CD14-positive monocyte (primary cell): ENCODE results near the gene APOA1. TPM values are rescaled to one million over a fixed set of nuclear protein-coding genes. Genes with fewer than 3 reads are reported as not detected.

Experiments
- DNase-seq, 3 donors: peaks; one replicate each; pipeline ENCODE4 v3.0.0-alpha.2; 2011 to 2022
- H2AFZ ChIP-seq: 2 replicates; pipeline ENCODE4 v1.6.0; 2012; ENCODE audit warnings: mild to moderate bottlenecking, low read depth, low read length, inconsistent platforms; ENCODE audit not compliant: insufficient read depth, poor library complexity, severe bottlenecking
- H3K27ac ChIP-seq, 2 donors: 1 replicate in 1 of 2; 2 replicates in 1 of 2; pipeline ENCODE4 v1.5.1; 2012 to 2013; ENCODE audit warnings: low read length in 2 of 2, control low read depth in 1 of 2, inconsistent platforms in 1 of 2, low read depth in 1 of 2, mild to moderate bottlenecking in 1 of 2
- H3K27me3 ChIP-seq, 2 donors: one replicate each; pipeline versions ENCODE4 v1.6.0 to v1.6.1; 2011 to 2013; ENCODE audit warnings: low read length in 2 of 2; ENCODE audit not compliant: control insufficient read depth in 2 of 2, insufficient read depth in 2 of 2
- H3K36me3 ChIP-seq, 2 donors: replicated peaks in 1 of 2; 1 replicate in 1 of 2; 2 replicates in 1 of 2; pipeline versions ENCODE4 v1.5.1 to v1.6.1; 2012 to 2013; ENCODE audit warnings: low read length in 2 of 2, control low read depth in 1 of 2, inconsistent platforms in 1 of 2, mild to moderate bottlenecking in 1 of 2; ENCODE audit not compliant: insufficient read depth in 2 of 2, control insufficient read depth in 1 of 2
- H3K4me1 ChIP-seq, 2 donors: 1 replicate in 1 of 2; 2 replicates in 1 of 2; pipeline versions ENCODE4 v1.5.1 to v1.6.1; 2012 to 2013; ENCODE audit warnings: low read length in 2 of 2, control low read depth in 1 of 2, inconsistent platforms in 1 of 2, mild to moderate bottlenecking in 1 of 2, moderate library complexity in 1 of 2; ENCODE audit not compliant: insufficient read depth in 2 of 2, control insufficient read depth in 1 of 2
- H3K4me2 ChIP-seq: replicated peaks from 2 replicates; pipeline ENCODE3; 2012; ENCODE audit warnings: low read length, moderate library complexity, mild to moderate bottlenecking; ENCODE audit not compliant: poor library complexity, severe bottlenecking; ENCODE audit errors: extremely low read depth
- H3K4me3 ChIP-seq, 3 experiments: fragments of 200-600 bp in 1 of 3; sonication (generic) in 1 of 3; replicated peaks in 1 of 3; 1 replicate in 2 of 3; 2 replicates in 1 of 3; pipeline ENCODE4 v1.5.1; 2011 to 2013; ENCODE audit warnings: low read length in 3 of 3, mild to moderate bottlenecking in 3 of 3, control low read depth in 2 of 3, low read depth in 2 of 3, inconsistent platforms in 1 of 3, moderate library complexity in 1 of 3
- H3K79me2 ChIP-seq: 2 replicates; pipeline ENCODE4 v1.6.0; 2012; ENCODE audit warnings: mild to moderate bottlenecking, control low read depth, inconsistent platforms, low read length, moderate library complexity; ENCODE audit not compliant: insufficient read depth
- H3K9ac ChIP-seq: 2 replicates; pipeline ENCODE4 v1.6.0; 2017; ENCODE audit warnings: low read length, mild to moderate bottlenecking; ENCODE audit not compliant: insufficient read depth, poor library complexity, severe bottlenecking
- H3K9me3 ChIP-seq, 2 donors: replicated peaks in 1 of 2; 1 replicate in 1 of 2; 2 replicates in 1 of 2; pipeline versions ENCODE4 v1.5.1 to v1.6.1; 2012 to 2013; ENCODE audit warnings: low read length in 2 of 2, control low read depth in 1 of 2; ENCODE audit not compliant: control insufficient read depth in 1 of 2, insufficient read depth in 1 of 2
- H4K20me1 ChIP-seq: 2 replicates; pipeline ENCODE4 v1.6.0; 2012; ENCODE audit warnings: mild to moderate bottlenecking, low read length, control low read depth, moderate library complexity; ENCODE audit not compliant: insufficient read depth
- H3K27ac Mint-ChIP-seq, 7 donors: one replicate each; pipeline ENCODE4 v1.8.0; 2020; ENCODE audit warnings: mild to moderate bottlenecking in 7 of 7, mixed read lengths in 7 of 7, moderate library complexity in 6 of 7, inconsistent platforms in 2 of 7
- H3K27me3 Mint-ChIP-seq, 3 donors: one replicate each; pipeline ENCODE4 v1.8.0; 2021 to 2022; ENCODE audit warnings: low read depth in 3 of 3, mild to moderate bottlenecking in 3 of 3, mixed read lengths in 3 of 3, moderate library complexity in 3 of 3, inconsistent platforms in 1 of 3
- H3K36me3 Mint-ChIP-seq, 2 donors: one replicate each; pipeline ENCODE4 v1.8.0; 2020; ENCODE audit warnings: mixed read lengths in 2 of 2, inconsistent platforms in 1 of 2, mild to moderate bottlenecking in 1 of 2
- H3K4me1 Mint-ChIP-seq: one replicate; pipeline ENCODE4 v1.8.0; 2020; ENCODE audit warnings: mild to moderate bottlenecking, mixed read lengths
- H3K4me3 Mint-ChIP-seq, 2 donors: one replicate each; pipeline ENCODE4 v1.8.0; 2020; ENCODE audit warnings: mild to moderate bottlenecking in 2 of 2, mixed read lengths in 2 of 2, moderate library complexity in 1 of 2
- H3K9me3 Mint-ChIP-seq, 7 donors: one replicate each; pipeline ENCODE4 v1.8.0; 2020 to 2022; ENCODE audit warnings: mixed read lengths in 7 of 7, mild to moderate bottlenecking in 6 of 7, moderate library complexity in 6 of 7, inconsistent platforms in 2 of 7
- CTCF ChIP-seq: fragments of 200-600 bp; IDR thresholded peaks from one replicate; pipeline ENCODE4 v1.8.0; 2022; ENCODE audit warnings: antibody characterized with exemption, mild to moderate bottlenecking
- WGBS: methylation state at CpG from one replicate; pipeline ENCODE4 v1.1.5; 2013; ENCODE audit warnings: missing lambda C conversion rate; ENCODE audit not compliant: insufficient coverage; 5-methylcytosine and 5-hydroxymethylcytosine counted together
- intact Hi-C, 2 donors: fragments of 100-400 bp; cut with micrococcal nuclease; formaldehyde crosslinking; loops; one replicate each; pipeline versions ENCODE4 v1.15.0 to v1.15.1; 2023
- polyA plus RNA-seq, 3 donors: library from polyadenylated mRNA; depleted of rRNA in 1 of 3; unstranded in 2 of 3; stranded (reverse) in 1 of 3; fragments of 300-500 nt in 2 of 3; fragments of >200 nt in 1 of 3; fragmentation: Illumina TruSeq in 2 of 3; gene quantifications; 1 replicate in 2 of 3; 2 replicates in 1 of 3; pipeline ENCODE4 v1.2.3, GENCODE V29; 2012 to 2021

APOA1 gene
- polyA plus RNA-seq, 3 donors = 0.29 TPM; not detected in 2

GRCh38 chr11:116792869-116793771 is 44.3 kb downstream of the APOA1 start:
- intact Hi-C loops = no loop called here
- no peak for DNase-seq
- Histone ChIP-seq H3K9ac (no peak overlapping the region), H3K4me2 (no peak overlapping the region), H3K4me1 (peaks cover 12 to 14% of the 10 kb centered on the region in 2 donors), H3K79me2 (no peaks in the 10 kb centered on the region), H3K27ac (no peak overlapping the region), H3K27me3 (no peaks in the 10 kb centered on the region), H3K36me3 (no peaks in the 10 kb centered on the region), H3K9me3 (no peaks in the 10 kb centered on the region), H2AFZ (peak overlapping the region; percentile 68), H4K20me1 (no peaks in the 10 kb centered on the region), H3K4me3 (no peak overlapping the region)
- H3K4me3 Mint-ChIP-seq = no peak overlapping the region
- peaks cover 20% of the 10 kb centered on the region for H3K4me1 Mint-ChIP-seq
- no peak for TF ChIP-seq CTCF
- H3K36me3 Mint-ChIP-seq = no peaks in the 10 kb centered on the region
- WGBS = 100% methylated on average over 5 of the region's 8 CpGs
- H3K27ac Mint-ChIP-seq = peak overlapping the region in 1 of 7 donors; percentile 14
- H3K27me3 Mint-ChIP-seq = peaks cover 6 to 14% (median 10%) of the 10 kb centered on the region in 3 donors
- peaks cover 0 to 2% (median 0%) of the 10 kb centered on the region in 7 donors for H3K9me3 Mint-ChIP-seq

GRCh38 chr11:116792144-116792868 is 45.1 kb downstream of the APOA1 start:
- intact Hi-C loops = no loop called here
- H3K27ac Mint-ChIP-seq = peak overlapping the region in 1 of 7 donors; percentile 14
- TF ChIP-seq CTCF = no peak

More at GRCh38 chr11:116792144-116792868, 45.1 kb downstream of the APOA1 start:
- H3K4me1 ChIP-seq = peaks cover 15 to 17% of the 10 kb centered on the region in 2 donors
- H3K4me2 ChIP-seq = no peak overlapping the region
- no peak for DNase-seq
- H3K79me2 ChIP-seq = peaks cover 4% of the 10 kb centered on the region
- Mint-ChIP-seq H3K4me3 (no peak overlapping the region), H3K9me3 (peaks cover 0 to 2% (median 0%) of the 10 kb centered on the region in 7 donors), H3K36me3 (no peaks in the 10 kb centered on the region), H3K27me3 (peaks cover 6 to 14% (median 8%) of the 10 kb centered on the region in 3 donors), H3K4me1 (peaks cover 21% of the 10 kb centered on the region)
- no peak overlapping the region for H3K4me3 ChIP-seq
- peak overlapping the region; percentile 3 for H2AFZ ChIP-seq
- no peak overlapping the region for H3K9ac ChIP-seq
- 89% methylated on average over 7 of the region's 8 CpGs for WGBS
- no peaks in the 10 kb centered on the region for H4K20me1 ChIP-seq
- H3K27me3 ChIP-seq = no peaks in the 10 kb centered on the region
- no peaks in the 10 kb centered on the region for H3K36me3 ChIP-seq
- no peaks in the 10 kb centered on the region for H3K9me3 ChIP-seq
- no peak overlapping the region for H3K27ac ChIP-seq
